CD4-positive, alpha-beta T cell treated with Interleukin-17A for 1 hour (primary cell): Measurements from ENCODE around the gene KIF15.
"Not testable (repeated sequence)": the region's sequence is repeated elsewhere in the genome, so short reads cannot be mapped to it uniquely, and the experiment has no call there.

ENCODE experiments used
- DNase-seq: peaks from one replicate; pipeline ENCODE4 v3.0.0-alpha.2; 2020

Gene KIF15

GRCh38 chr3:44761424-44762169, at the start of gene KIF15, which contains the start of gene KIAA1143:
KIF15 (plus strand) TSS chr3:44761794; CDS start chr3:44761866, 72 bp downstream.
KIAA1143 (minus strand) TSS chr3:44761619; CDS start chr3:44761602, 17 bp downstream.
- peak; percentile 96 for DNase-seq

- peak; percentile 62 for DNase-seq
Measured at GRCh38 chr3:44712455-44713075, 49.0 kb upstream of the KIF15 start, which contains the start of gene ZNF502. ZNF502 (plus strand) TSS chr3:44712660; CDS start chr3:44720262, 7,602 bp downstream.

- DNase-seq: no peak
Measured at GRCh38 chr3:44721231-44722102, 40.1 kb upstream of the KIF15 start.

GRCh38 chr3:44722103-44722401, 39.5 kb upstream of the KIF15 start:
- DNase-seq: no peak

- DNase-seq: peak; percentile 88
Measured at GRCh38 chr3:44729384-44729910, 32.1 kb upstream of the KIF15 start, which contains the start of gene ZNF501. ZNF501 (plus strand) TSS chr3:44729635; CDS start chr3:44734422, 4,787 bp downstream.

- no peak for DNase-seq
Measured at GRCh38 chr3:44734646-44735168, 26.9 kb upstream of the KIF15 start.

GRCh38 chr3:44761101-44761423, 532 bp upstream of the KIF15 start:
- DNase-seq: no peak

- no peak for DNase-seq
Measured at GRCh38 chr3:44762170-44762677, 630 bp downstream of the KIF15 start.

- no peak for DNase-seq
Measured at GRCh38 chr3:44762690-44763089, 1.1 kb downstream of the KIF15 start.

GRCh38 chr3:44764248-44764647, 2.7 kb downstream of the KIF15 start:
- DNase-seq: no peak

- DNase-seq: no peak
Measured at GRCh38 chr3:44771424-44772098, 10.0 kb downstream of the KIF15 start.

GRCh38 chr3:44772099-44772442, 10.5 kb downstream of the KIF15 start:
- no peak for DNase-seq

- no peak for DNase-seq
Measured at GRCh38 chr3:44782891-44783290, 21.3 kb downstream of the KIF15 start.

GRCh38 chr3:44795197-44795596, 33.6 kb downstream of the KIF15 start:
- no peak for DNase-seq

GRCh38 chr3:44802011-44802410, 40.4 kb downstream of the KIF15 start:
- no peak for DNase-seq

GRCh38 chr3:44803298-44803697, 41.7 kb downstream of the KIF15 start:
- no peak for DNase-seq

GRCh38 chr3:44805960-44806359, 44.4 kb downstream of the KIF15 start:
- no peak for DNase-seq

GRCh38 chr3:44814751-44815150, 53.2 kb downstream of the KIF15 start:
- DNase-seq: no peak

- DNase-seq: not testable (repeated sequence)
Measured at GRCh38 chr3:44816334-44816733, 54.7 kb downstream of the KIF15 start.

GRCh38 chr3:44821206-44821605, 59.6 kb downstream of the KIF15 start:
- not testable (repeated sequence) for DNase-seq

- DNase-seq: no peak
Measured at GRCh38 chr3:44825264-44825925, 63.8 kb downstream of the KIF15 start.

- DNase-seq: no peak
Measured at GRCh38 chr3:44827196-44827595, 65.6 kb downstream of the KIF15 start.
